GM19395 (cell line): ENCODE results near the gene CNN1.
"Not testable (repeated sequence)": the region's sequence is repeated elsewhere in the genome, so short reads cannot be mapped to it uniquely, and the experiment has no call there.

ENCODE experiments used
- ATAC-seq: cut with Tn5 transposase; IDR thresholded peaks from one replicate; pipeline ENCODE4 v1.9.1; 2021; ENCODE audit warnings: mild to moderate bottlenecking, moderate library complexity; ENCODE audit not compliant: unreplicated experiment

Gene CNN1

GRCh38 chr19:11563532-11563931 lies 24.9 kb downstream of the CNN1 start:
- ATAC-seq = no peak

DNA sequence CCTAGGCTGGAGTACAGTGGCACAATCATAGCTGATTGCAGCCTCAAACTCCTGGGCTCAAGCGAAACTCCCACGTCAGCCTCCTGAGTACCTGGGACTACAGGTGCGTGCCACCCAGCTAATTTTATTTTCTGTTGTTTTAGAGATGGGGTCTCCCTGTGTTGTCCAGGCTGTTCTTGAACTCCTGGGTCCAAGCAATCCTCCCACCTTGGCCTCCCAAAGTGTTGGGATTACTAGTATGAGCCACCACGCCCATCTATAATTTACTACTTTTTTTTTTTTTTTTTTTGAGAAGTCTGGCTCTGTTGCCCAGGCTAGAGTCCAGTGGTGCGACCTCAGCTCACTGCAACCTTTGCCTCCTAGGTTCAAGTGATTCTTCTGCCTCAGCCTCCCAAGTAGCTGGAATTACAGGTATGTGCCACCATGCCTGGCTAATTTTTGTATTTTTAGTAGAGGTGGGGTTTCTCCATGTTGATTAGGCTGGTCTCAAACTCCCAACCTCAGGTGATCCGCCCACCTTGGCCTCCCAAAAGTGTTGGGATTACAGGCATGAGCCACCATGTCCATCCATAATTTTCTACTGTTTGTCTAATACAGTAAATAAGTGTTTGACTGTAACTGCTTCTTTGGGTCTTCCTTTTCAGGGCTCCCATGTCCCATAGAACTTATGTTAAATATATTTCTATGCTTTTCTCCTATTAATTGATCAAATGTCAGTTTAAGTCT lies 25.6 kb downstream of the CNN1 start:
- not testable (repeated sequence) for ATAC-seq

DNA sequence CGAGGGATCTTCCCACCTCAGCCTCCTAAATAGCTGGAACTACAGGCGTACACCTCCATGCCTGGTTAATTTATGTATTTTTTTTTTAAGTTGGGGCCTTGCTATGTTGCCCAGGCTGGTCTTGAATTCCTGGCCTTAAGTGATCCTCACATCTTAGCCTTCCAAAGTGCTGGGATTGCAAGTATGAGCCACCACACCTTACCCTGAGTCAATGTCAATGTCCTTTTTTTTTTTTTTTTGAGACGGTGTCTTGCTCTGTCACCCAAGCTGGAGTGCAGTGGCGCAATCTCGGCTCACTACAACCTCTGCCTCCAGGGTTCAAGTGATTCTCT lies 27.0 kb downstream of the CNN1 start:
- not testable (repeated sequence) for ATAC-seq

DNA sequence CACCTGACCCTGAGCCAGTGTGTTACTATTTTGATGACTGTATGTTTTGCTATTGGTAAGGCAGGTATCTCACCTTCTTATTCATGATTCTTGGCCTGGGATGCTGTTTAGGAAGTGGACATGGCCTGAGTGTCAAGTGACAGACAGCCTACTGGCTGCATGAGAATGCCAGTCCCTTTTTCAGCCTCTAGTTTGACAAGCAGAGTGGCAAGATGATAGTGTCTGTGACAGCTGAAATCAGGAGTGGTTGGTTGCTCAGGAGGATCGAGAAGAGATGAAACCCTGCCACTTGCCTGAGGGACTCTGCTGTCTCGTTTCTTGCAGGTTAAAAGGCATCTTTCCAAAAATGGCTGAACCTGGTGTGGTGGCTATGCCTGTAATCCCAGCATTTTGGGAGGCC lies 27.5 kb downstream of the CNN1 start:
- ATAC-seq = no peak

- ATAC-seq = no peak
These were observed 31.4 kb downstream of the CNN1 start for GRCh38 chr19:11570039-11570462.

DNA sequence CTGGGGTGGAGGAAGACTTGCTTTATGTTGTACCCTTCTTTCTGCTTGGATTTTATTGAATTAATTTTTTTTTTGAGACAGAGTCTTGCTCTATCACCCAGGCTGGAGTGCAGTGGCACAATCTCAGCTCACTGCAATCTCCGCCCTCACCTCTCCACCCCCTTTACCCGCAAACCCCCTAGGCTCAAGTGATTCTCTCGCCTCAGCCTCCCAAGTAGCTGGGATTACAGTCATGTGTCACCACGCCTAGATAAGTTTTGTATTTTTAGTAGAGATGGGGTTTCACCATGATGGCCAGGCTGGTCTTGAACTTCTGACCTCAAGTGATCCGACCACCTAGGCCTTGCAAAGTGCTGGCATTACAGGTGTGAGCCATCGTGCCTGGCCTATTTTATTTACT lies 34.7 kb downstream of the CNN1 start:
- not testable (repeated sequence) for ATAC-seq

DNA sequence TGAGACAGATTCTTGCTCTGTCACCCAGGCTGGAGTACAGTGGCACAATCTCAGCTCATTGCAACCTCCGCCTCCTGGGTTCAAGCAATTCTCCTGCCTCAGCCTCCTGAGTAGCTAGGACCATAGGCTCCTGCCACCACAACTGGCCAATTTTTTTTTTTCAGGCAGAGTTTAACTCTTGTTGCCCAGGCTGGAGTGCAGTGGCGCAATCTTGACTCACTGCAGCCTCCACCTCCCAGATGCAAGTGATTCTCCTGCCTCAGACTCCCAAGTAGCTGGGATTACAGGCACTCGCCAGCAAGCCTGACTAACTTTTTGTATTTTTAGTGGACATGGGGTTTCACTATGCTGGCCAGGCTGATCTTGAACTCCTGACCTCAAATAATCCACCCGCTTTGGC lies 35.1 kb downstream of the CNN1 start:
- ATAC-seq = not testable (repeated sequence)

DNA sequence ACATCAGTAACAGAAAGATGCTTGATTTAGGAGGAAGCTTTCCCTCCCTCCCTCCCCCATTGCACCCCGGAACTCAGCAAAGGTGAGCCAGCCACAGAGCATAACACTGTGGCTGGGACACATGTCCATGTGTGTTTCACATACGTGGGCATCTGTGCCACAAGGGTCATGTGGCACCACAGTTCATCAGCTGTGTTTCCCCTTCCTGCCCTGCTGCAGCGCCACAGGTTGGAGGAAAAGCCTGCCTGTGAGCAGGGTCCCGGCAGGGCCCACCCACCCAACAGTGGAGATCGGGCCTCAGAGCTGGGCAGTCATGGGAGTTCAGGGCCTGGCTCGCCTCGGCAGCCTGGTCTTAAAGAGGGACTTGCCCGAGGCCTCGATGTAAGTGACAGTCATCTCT lies 36.0 kb downstream of the CNN1 start:
- no peak for ATAC-seq

- no peak for ATAC-seq
These were observed 37.6 kb downstream of the CNN1 start for GRCh38 chr19:11576227-11576626.

DNA sequence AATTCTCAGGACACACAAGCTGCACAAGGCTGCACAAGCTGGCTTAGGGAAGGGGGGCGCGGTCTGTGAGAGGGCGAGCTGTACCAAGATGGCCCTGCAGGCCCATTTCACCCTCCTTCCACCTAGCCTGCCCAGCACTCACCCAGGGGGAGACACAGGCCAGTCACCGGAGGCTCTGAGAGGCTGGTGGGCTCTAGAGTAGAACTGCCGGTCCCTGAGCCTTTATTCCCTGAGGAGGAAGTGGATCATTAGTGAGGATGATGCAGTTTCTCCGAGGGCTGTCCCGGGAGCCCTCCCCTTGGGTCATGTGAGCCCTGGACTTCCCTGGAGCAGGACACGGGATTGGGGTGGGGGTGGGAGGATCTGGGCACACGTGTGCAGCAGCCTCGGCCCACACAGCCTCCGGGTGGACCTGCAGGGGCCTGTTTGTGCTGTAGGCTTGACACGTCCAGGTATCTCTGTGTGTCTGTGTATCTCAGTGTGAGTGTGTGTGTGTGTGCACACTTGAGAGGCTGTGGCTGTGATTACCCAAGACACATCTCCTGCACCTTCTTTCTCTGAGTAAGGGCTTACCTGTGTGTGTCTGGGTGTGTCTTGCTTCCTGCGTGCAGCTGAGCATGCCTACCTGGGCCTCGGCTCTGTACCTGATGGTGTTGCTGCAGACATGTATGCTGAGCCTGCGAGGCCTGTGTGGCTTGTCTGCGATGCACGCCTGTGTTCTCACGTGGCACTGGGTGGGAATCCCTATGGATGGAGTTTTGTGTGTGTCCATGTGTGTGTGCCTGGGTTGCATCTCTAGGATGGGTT lies 39.0 kb downstream of the CNN1 start, which contains the start of gene ACP5:
TSS of gene ACP5 (minus strand) at position 195 of the 807 bp plus-strand sequence. CDS start 328 bp downstream, outside the sequence.
- no peak for ATAC-seq

DNA sequence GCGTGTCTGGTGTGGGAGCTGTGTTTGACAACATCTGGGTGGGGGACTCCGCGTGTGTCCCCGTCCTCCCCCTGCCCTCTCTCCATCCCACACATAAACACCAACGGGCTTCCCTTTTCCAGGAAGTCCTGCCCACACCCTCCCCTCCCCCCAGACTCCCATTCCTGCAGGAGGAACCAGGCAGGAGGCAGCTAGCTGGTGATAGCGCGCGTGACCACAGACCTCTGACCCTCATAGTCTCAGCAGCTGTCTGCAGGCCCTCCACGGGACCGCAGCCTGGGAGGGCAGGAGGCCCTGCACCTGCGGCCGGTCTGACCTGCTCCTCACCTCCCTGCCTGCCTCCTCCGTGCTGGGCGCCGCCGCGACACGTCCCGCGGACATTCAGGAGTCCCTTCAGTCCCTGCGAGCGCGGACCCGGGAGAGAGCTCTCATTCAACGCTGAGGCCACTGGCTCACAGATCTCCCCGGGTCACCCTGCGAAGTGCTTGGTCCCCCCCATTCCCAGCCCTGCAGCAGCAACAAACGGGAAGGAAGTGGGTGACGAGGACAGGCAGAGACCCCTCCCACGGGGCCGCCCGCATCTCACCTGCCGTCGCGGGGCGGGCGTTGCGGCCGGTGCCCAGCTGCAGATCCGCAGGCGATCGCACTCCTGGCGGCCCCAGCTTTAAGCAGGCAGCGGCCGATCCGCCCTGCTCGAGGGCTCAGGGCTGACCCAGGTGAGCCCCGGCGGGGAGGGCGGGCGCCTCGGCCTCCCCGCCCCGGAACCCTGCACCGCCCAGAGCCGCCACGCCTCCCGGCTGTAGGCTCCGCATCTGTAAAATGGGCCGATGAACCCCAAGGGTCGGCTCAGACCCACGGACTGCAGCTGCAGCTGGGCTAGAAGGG lies 39.8 kb downstream of the CNN1 start:
- no peak for ATAC-seq

- ATAC-seq = no peak
These were observed 41.5 kb downstream of the CNN1 start for GRCh38 chr19:11580116-11580515.

- ATAC-seq = peak; percentile 65
These were observed 43.1 kb downstream of the CNN1 start for GRCh38 chr19:11581740-11582139.

GRCh38 chr19:11586331-11586730 lies 47.7 kb downstream of the CNN1 start:
- ATAC-seq = no peak

- ATAC-seq = no peak
These were observed 48.8 kb downstream of the CNN1 start for GRCh38 chr19:11587302-11587974.

DNA sequence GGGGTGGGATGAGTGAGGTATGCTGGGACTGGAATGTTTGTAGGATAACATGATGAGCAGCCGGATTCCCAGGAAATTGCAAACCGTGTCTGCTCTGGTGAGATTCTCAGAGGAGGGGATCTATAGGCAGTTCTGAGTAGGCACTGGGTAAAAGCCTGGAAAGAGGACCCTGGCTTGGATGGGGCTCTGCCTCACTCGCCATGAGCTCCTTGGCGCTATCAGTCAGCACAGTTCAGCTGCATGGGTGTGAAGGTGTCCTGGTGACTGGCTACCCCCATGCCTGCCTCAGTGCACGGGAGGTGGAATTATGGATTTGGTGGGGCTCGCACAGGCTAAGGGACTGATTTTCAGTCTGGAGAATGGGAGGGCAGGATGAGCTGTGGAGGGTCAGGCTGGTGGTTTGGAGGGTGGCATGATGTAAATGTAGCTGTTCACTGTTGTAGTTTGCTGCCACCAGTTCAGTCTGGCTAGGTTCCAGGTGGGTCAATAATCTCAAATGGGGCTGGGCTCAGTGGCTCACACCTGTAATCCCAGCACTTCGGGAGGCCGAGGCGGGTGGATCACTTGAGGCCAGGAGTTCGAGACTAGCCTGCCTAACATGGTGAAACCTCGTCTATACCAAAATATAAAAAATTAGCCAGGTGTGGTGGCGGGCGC lies 49.5 kb downstream of the CNN1 start:
- ATAC-seq = no peak

- ATAC-seq = no peak
These were observed 55.4 kb downstream of the CNN1 start for GRCh38 chr19:11594084-11594483.

GRCh38 chr19:11596156-11596555 lies 57.5 kb downstream of the CNN1 start:
- ATAC-seq = no peak

DNA sequence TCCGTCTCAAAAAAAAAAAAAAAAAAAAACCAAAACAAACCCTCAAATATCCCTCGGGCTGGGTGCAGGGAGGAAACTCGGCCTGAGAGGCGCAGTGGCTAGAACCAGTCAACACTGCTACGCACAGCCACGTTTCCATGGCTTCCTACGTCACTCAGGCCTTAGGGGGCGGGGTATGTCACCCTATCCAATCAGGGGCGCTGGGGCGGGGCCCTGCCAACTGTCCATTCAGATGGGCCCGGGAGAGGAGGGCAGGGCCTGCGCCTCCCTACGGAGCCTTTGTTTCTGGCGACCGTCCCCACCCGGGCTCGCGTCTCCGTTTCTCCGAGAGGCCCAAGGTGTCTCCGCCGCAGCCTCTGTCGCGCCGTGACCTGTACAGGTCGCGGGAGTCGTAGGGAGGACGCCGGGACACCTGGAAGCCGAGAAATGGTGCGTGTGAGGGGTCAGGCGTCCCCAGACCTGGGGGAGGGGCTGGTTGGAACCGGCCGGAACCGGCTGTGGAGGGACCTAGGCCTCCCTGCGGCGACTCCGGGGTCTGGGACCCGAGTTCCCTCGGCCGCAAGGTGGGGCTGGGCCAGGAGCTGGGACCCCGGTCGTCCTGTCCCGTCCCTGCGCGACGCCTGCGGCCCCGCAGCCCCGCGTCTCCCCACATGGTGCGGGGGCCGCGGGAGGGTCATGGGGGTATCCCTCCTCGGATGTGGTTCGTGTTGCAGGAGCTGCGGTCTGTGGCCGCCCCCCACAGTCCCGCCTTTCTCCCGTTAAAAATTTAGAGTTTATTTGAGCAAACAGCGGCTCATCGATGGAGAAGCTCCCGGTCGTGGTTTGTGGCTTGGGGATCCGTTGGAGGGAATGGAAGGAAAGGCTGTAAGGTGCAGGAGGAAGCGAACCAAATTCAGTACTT lies 58.8 kb downstream of the CNN1 start, which contains the start of gene ZNF627:
TSS of gene ZNF627 (plus strand) at position 282 of the 901 bp plus-strand sequence. CDS start at position 427, 145 bp downstream.
- peak; percentile 97 for ATAC-seq
